Transverse colon (tissue), 4 donors: ENCODE measurements around the gene AP1B1.

ENCODE experiments used
- CTCF ChIP-seq, 5 experiments: fragments of 200-600 bp in 3 of 5; fragments of 450-650 bp in 2 of 5; sonication (generic) in 3 of 5; IDR thresholded peaks; 1 replicate in 2 of 5; 2 replicates in 3 of 5; pipeline ENCODE4 v1.5.1; 2016 to 2017; ENCODE audit warnings: antibody characterized with exemption in 5 of 5, inconsistent platforms in 3 of 5, mild to moderate bottlenecking in 2 of 5, moderate library complexity in 1 of 5
- EP300 ChIP-seq: sonication (generic); formaldehyde crosslinking; IDR thresholded peaks from one replicate; pipeline ENCODE4 v1.6.1; 2017; ENCODE audit warnings: antibody characterized with exemption, low read depth
- POLR2A ChIP-seq: fragments of 450-650 bp; IDR thresholded peaks from one replicate; pipeline ENCODE4 v1.6.1; 2016; ENCODE audit warnings: antibody characterized with exemption, mild to moderate bottlenecking, moderate library complexity
- POLR2AphosphoS5 ChIP-seq, 3 donors: sonication (generic); formaldehyde crosslinking; IDR thresholded peaks; one replicate each; pipeline ENCODE4 v1.6.1; 2016; ENCODE audit warnings: antibody characterized with exemption in 3 of 3

- TF ChIP-seq POLR2A (no peak), CTCF (IDR thresholded peaks at IDR 0.05) (no peak), EP300 (no peak), POLR2AphosphoS5 (IDR thresholded peaks at IDR 0.05) (no peak)
These were observed 43.6 kb upstream of the AP1B1 start for GRCh38 chr22:29431986-29432385.
